ENCODE measurements around the gene ZNHIT2.

DNA sequence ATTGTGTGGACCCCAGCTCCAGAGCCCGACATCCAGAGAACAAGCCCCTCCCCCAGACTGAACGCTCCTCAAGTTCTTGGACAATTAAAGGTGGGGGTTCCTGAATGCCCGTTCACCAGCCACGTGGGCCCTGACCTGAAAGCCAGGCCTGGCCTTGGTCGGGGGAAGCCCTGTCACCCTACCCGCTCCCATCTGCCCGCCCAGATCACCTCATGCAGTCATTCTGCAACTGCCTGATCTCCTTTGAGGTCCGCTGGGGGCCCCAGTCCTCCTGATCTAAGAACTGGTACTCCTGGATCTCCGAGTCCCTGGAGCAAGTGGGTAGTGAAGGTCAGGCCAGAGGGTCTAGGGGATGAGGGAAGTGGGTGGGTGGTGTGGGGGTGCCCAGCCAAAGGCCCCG lies 50.1 kb downstream of the ZNHIT2 start:
- TF ChIP-seq, protein P1, sequence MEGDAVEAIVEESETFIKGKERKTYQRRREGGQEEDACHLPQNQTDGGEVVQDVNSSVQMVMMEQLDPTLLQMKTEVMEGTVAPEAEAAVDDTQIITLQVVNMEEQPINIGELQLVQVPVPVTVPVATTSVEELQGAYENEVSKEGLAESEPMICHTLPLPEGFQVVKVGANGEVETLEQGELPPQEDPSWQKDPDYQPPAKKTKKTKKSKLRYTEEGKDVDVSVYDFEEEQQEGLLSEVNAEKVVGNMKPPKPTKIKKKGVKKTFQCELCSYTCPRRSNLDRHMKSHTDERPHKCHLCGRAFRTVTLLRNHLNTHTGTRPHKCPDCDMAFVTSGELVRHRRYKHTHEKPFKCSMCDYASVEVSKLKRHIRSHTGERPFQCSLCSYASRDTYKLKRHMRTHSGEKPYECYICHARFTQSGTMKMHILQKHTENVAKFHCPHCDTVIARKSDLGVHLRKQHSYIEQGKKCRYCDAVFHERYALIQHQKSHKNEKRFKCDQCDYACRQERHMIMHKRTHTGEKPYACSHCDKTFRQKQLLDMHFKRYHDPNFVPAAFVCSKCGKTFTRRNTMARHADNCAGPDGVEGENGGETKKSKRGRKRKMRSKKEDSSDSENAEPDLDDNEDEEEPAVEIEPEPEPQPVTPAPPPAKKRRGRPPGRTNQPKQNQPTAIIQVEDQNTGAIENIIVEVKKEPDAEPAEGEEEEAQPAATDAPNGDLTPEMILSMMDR (conservative IDR thresholded peaks at IDR 0.05; ENCODE audit: low read depth in 2 of 2), result no peak
- TF ChIP-seq EZH2 (IDR thresholded peaks at IDR 0.05; ENCODE audit: low read depth, unreplicated experiment) (no peak), POLR2AphosphoS5 (IDR thresholded peaks at IDR 0.05; ENCODE audit: low read depth) (no peak), EZH2phosphoT487 (IDR thresholded peaks at IDR 0.05; ENCODE audit: unreplicated experiment) (no peak), JUNB (IDR thresholded peaks at IDR 0.05; ENCODE audit: unreplicated experiment) (no peak), CREB1 (CRISPR knock-in tag; IDR thresholded peaks at IDR 0.05; ENCODE audit: low read depth) (no peak)
- TF ChIP-seq, protein P2, sequence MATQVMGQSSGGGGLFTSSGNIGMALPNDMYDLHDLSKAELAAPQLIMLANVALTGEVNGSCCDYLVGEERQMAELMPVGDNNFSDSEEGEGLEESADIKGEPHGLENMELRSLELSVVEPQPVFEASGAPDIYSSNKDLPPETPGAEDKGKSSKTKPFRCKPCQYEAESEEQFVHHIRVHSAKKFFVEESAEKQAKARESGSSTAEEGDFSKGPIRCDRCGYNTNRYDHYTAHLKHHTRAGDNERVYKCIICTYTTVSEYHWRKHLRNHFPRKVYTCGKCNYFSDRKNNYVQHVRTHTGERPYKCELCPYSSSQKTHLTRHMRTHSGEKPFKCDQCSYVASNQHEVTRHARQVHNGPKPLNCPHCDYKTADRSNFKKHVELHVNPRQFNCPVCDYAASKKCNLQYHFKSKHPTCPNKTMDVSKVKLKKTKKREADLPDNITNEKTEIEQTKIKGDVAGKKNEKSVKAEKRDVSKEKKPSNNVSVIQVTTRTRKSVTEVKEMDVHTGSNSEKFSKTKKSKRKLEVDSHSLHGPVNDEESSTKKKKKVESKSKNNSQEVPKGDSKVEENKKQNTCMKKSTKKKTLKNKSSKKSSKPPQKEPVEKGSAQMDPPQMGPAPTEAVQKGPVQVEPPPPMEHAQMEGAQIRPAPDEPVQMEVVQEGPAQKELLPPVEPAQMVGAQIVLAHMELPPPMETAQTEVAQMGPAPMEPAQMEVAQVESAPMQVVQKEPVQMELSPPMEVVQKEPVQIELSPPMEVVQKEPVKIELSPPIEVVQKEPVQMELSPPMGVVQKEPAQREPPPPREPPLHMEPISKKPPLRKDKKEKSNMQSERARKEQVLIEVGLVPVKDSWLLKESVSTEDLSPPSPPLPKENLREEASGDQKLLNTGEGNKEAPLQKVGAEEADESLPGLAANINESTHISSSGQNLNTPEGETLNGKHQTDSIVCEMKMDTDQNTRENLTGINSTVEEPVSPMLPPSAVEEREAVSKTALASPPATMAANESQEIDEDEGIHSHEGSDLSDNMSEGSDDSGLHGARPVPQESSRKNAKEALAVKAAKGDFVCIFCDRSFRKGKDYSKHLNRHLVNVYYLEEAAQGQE (IDR thresholded peaks at IDR 0.05; ENCODE audit: unreplicated experiment), result no peak
- TF ChIP-seq, protein P3, sequence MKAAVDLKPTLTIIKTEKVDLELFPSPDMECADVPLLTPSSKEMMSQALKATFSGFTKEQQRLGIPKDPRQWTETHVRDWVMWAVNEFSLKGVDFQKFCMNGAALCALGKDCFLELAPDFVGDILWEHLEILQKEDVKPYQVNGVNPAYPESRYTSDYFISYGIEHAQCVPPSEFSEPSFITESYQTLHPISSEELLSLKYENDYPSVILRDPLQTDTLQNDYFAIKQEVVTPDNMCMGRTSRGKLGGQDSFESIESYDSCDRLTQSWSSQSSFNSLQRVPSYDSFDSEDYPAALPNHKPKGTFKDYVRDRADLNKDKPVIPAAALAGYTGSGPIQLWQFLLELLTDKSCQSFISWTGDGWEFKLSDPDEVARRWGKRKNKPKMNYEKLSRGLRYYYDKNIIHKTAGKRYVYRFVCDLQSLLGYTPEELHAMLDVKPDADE (IDR thresholded peaks at IDR 0.05), result no peak

All from GM23338 (cell line).